NCI-H1694 treated with DMSO at 0.1 percent for 48 hours (cell line): ENCODE data around the gene SERPINA6.
A peak's percentile ranks its signal among the peaks of the same experiment; 100 is the strongest.
"Not testable (repeated sequence)": the region's sequence is repeated elsewhere in the genome, so short reads cannot be mapped to it uniquely, and the experiment has no call there.

Experiments used
- DNase-seq: peaks from one replicate; lab custom pipeline; 2025; lab: John Stamatoyannopoulos, UW

SERPINA6 gene

GRCh38 chr14:94354190-94354589 is 31.1 kb upstream of the SERPINA6 start:
- DNase-seq = not testable (repeated sequence)

- no peak for DNase-seq
These were observed 26.1 kb upstream of the SERPINA6 start for GRCh38 chr14:94349276-94349675.

- no peak for DNase-seq
These were observed 25.7 kb upstream of the SERPINA6 start for GRCh38 chr14:94348836-94349235.

GRCh38 chr14:94346841-94347240 is 23.7 kb upstream of the SERPINA6 start:
- no peak for DNase-seq

- DNase-seq = not testable (repeated sequence)
These were observed 23.1 kb upstream of the SERPINA6 start for GRCh38 chr14:94346065-94346786.

- no peak for DNase-seq
These were observed 22.4 kb upstream of the SERPINA6 start for GRCh38 chr14:94345344-94346064.

- no peak for DNase-seq
These were observed 21.3 kb upstream of the SERPINA6 start for GRCh38 chr14:94344389-94344788.

- no peak for DNase-seq
These were observed 20.3 kb upstream of the SERPINA6 start for GRCh38 chr14:94343238-94344005.

GRCh38 chr14:94342334-94342934 is 19.3 kb upstream of the SERPINA6 start:
- DNase-seq = peak; percentile 100

- DNase-seq = no peak
These were observed 18.7 kb upstream of the SERPINA6 start for GRCh38 chr14:94341656-94342333.

- DNase-seq = no peak
These were observed 17.4 kb upstream of the SERPINA6 start for GRCh38 chr14:94340533-94340932.

- no peak for DNase-seq
These were observed 14.9 kb upstream of the SERPINA6 start for GRCh38 chr14:94338023-94338422.

GRCh38 chr14:94337274-94337673 is 14.1 kb upstream of the SERPINA6 start:
- DNase-seq = no peak

GRCh38 chr14:94334872-94335271 is 11.7 kb upstream of the SERPINA6 start:
- DNase-seq = no peak

GRCh38 chr14:94332587-94332986 is 9.5 kb upstream of the SERPINA6 start:
- no peak for DNase-seq

GRCh38 chr14:94332063-94332583 is 9.0 kb upstream of the SERPINA6 start:
- no peak for DNase-seq

GRCh38 chr14:94331462-94331861 is 8.3 kb upstream of the SERPINA6 start:
- no peak for DNase-seq

- no peak for DNase-seq
These were observed 7.7 kb upstream of the SERPINA6 start for GRCh38 chr14:94330857-94331256.

GRCh38 chr14:94330432-94330831 is 7.3 kb upstream of the SERPINA6 start:
- no peak for DNase-seq

- DNase-seq = no peak
These were observed 6.7 kb upstream of the SERPINA6 start for GRCh38 chr14:94329857-94330256.

- DNase-seq = no peak
These were observed 5.1 kb upstream of the SERPINA6 start for GRCh38 chr14:94328196-94328595.
